ENCODE results near the gene CDK5. TPM values are rescaled to one million over a fixed set of nuclear protein-coding genes. Genes with fewer than 3 reads are reported as not detected.

The CDK5 gene
- polyA plus RNA-seq, 4 donors, result 12.3 to 18.5 (median 17.2) TPM

GRCh38 chr7:151087245-151088018 is 29.7 kb upstream of the CDK5 start:
- no peak for DNase-seq (ENCODE audit: low read depth in 4 of 4, low spot score in 3 of 4)

GRCh38 chr7:151086802-151087244 is 29.1 kb upstream of the CDK5 start:
- no peak for DNase-seq (ENCODE audit: low read depth in 4 of 4, low spot score in 3 of 4)

GRCh38 chr7:151085691-151086620 is 28.3 kb upstream of the CDK5 start, which contains the start of gene AGAP3:
AGAP3 (plus strand) TSS chr7:151086475; CDS start chr7:151086742, 267 bp downstream.
- DNase-seq (ENCODE audit: low read depth in 4 of 4, low spot score in 3 of 4), result peak in 2 of 4 donors; percentile 67 to 71

GRCh38 chr7:151085329-151085690 is 27.6 kb upstream of the CDK5 start:
- no peak for DNase-seq (ENCODE audit: low read depth in 4 of 4, low spot score in 3 of 4)

- no peak for DNase-seq (ENCODE audit: low read depth in 4 of 4, low spot score in 3 of 4)
These were observed 26.1 kb upstream of the CDK5 start for GRCh38 chr7:151083824-151084160.

GRCh38 chr7:151083071-151083823 is 25.6 kb upstream of the CDK5 start, which contains the start of gene TMUB1:
TMUB1 (minus strand) TSS chr7:151083493; CDS start chr7:151082563, 930 bp downstream.
- DNase-seq (ENCODE audit: low read depth in 4 of 4, low spot score in 3 of 4), result no peak

GRCh38 chr7:151082141-151083070 is 24.7 kb upstream of the CDK5 start:
- no peak for DNase-seq (ENCODE audit: low read depth in 4 of 4, low spot score in 3 of 4)

GRCh38 chr7:151081170-151082101 is 23.7 kb upstream of the CDK5 start:
- no peak for DNase-seq (ENCODE audit: low read depth in 4 of 4, low spot score in 3 of 4)

- peak in 3 of 4 donors; percentile 79 to 87 (median 82) for DNase-seq (ENCODE audit: low read depth in 4 of 4, low spot score in 3 of 4)
These were observed 22.9 kb upstream of the CDK5 start, which contains the start of gene FASTK for GRCh38 chr7:151080522-151081169. FASTK (minus strand) TSS chr7:151080809; CDS start chr7:151080766, 43 bp downstream.

GRCh38 chr7:151080067-151080521 is 22.4 kb upstream of the CDK5 start:
- DNase-seq (ENCODE audit: low read depth in 4 of 4, low spot score in 3 of 4), result no peak

- DNase-seq (ENCODE audit: low read depth in 4 of 4, low spot score in 3 of 4), result no peak
These were observed 21.7 kb upstream of the CDK5 start for GRCh38 chr7:151079199-151079910.

- DNase-seq (ENCODE audit: low read depth in 4 of 4, low spot score in 3 of 4), result no peak
These were observed 20.7 kb upstream of the CDK5 start for GRCh38 chr7:151078233-151079040.

GRCh38 chr7:151077705-151078232 is 20.1 kb upstream of the CDK5 start:
- DNase-seq (ENCODE audit: low read depth in 4 of 4, low spot score in 3 of 4), result no peak

- no peak for DNase-seq (ENCODE audit: low read depth in 4 of 4, low spot score in 3 of 4)
These were observed 19.4 kb upstream of the CDK5 start for GRCh38 chr7:151076863-151077704.

- DNase-seq (ENCODE audit: low read depth in 4 of 4, low spot score in 3 of 4), result no peak
These were observed 18.3 kb upstream of the CDK5 start for GRCh38 chr7:151075978-151076426.

Measured in left renal pelvis (tissue), 4 donors.